GM19328 (cell line): ENCODE measurements around the gene ERAL1.
"Not testable (repeated sequence)": the region's sequence is repeated elsewhere in the genome, so short reads cannot be mapped to it uniquely, and the experiment has no call there.

ENCODE experiments used
- ATAC-seq: cut with Tn5 transposase; IDR thresholded peaks from one replicate; pipeline ENCODE4 v1.9.1; 2021; ENCODE audit warnings: mild to moderate bottlenecking, moderate library complexity; ENCODE audit not compliant: unreplicated experiment

Gene ERAL1

GRCh38 chr17:28854457-28855335 is at the start of gene ERAL1:
TSS of gene ERAL1 (plus strand) at chr17:28855016. CDS start at chr17:28855035, 19 bp downstream.
- ATAC-seq, result peak; percentile 98

DNA sequence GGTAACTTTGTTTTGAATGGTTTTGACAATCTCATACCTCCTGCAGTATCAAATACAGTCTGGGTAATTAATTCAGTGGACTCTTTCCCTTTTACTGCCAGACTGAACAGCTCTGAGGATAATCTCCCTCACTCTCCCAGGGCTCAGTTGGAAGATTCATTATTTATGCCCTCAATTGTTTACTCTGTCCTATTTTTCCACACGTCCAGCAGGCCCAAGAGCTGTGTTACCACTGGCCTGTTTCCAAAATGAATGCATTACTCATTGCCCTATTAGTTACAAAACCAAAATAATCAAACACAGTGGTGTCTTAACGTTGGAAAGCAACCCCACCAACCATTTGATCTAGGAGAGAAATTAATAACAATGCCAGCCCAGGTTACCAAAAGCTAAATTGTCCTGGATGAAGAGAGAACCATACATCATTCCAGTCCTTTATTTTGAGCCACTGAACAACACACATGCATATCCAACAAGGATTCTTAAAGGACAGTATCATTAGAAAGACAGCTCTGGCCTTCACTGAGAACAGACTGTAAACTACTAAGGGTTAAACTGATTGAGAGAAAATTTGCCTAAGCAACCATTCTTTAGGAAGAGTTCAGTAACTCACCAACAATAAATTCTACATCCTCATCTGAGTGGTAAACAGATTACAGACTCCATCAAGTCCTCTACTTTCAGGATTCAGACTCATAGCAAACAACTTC is 46.7 kb upstream of the ERAL1 start:
- no peak for ATAC-seq

DNA sequence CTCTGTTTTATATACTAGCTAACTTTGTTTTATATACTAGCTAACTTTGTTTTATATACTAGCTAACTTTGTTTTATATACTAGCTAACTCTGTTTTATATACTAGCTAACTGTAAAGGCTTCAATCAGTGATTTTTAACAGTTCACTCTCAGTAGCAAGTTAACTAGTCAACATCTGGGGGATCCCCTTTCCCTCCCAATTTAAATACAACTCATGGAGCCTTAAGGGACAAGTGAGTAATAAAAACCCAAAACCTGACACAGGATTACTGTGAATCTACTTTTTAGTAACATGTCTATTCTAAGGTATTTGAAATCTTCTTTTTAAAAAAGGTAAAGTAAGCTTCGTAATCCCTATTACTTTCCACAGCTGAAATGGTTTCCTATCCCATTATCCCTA is 44.4 kb upstream of the ERAL1 start:
- no peak for ATAC-seq

GRCh38 chr17:28811651-28812090 is 43.1 kb upstream of the ERAL1 start:
- ATAC-seq, result no peak

DNA sequence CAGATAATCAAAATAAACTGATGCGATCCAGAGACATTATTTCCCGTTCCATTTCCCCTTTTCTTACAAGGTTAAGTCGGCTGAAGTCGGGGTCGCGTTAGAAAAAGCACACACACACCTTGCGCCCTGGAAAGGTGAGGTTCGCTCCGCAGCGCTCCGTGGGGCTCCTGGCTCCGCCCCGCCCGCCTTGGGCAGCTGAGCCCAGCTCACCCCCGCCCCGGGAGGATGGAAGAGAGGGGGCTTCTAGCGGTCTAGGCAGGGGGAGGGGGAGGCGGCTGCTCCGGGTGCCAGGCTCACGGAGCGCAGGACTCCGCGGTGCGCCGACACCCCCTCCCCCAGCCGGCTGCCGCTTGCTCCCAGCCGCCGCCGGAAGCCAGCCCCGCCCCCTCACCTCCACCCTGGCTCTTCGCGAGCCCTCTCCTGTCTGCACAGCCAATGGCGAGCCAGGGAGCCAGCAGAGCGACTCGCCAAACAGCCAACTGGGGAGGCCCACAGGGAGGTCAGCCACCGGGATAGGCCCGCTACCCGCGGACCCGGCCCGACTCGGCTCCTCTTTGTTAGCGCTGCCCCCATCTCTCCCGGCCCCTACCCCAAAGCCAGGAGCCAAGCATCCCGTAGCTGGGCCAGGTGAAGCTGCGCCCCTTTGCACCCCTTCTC is 42.6 kb upstream of the ERAL1 start:
- ATAC-seq, result peak; percentile 91

DNA sequence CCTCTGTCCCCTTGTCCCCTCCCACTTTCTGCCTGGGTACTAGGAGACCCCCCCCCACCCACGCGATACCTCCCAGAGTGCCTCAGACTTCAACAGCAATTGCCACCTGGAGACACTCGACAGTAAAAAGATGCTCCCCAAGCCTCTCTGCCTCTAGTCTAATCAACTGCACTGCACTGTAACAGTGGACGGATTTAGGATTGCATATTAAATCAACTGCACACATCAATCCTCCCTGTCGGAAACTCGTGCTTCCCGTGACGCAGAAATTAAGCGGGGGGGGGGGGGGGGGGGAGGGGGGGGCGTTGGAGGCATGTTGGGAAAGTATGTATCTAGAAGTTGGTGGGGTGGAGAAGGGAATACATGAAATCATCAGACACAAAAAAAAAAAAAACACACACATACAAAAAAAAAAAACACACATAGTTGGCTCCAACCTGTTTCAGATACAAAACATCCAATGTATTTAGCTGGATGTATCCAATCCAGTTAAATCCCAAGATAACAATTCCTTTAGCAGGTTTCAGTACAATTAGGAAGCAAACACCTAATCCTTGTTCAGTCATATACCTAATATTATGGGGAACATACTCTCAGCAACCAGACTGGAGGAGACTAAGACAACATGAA is 42.0 kb upstream of the ERAL1 start:
- ATAC-seq, result no peak

GRCh38 chr17:28816540-28816939 is 38.3 kb upstream of the ERAL1 start:
- ATAC-seq, result no peak

- ATAC-seq, result no peak
Measured at GRCh38 chr17:28818819-28819221, 36.0 kb upstream of the ERAL1 start.

- ATAC-seq, result no peak
Measured at GRCh38 chr17:28819582-28819981, 35.2 kb upstream of the ERAL1 start.

DNA sequence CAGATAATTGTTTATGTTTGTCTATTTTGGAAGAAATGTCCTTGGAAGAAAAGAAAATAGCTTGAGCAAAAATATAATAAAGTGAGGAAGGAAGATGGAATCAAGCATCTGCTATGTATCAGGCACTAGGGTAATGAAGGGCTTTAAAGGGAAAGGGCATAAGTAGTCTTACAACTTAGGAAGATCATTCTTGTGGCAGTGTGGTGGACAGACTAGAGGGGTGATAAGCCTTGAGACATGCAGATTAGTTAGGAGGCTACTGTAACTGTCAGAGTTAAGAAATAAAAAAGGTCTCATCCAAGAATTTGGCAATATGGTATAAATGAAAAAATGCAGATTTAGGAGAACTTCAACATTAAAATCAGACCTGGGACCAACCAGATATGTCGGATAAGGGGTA is 27.1 kb upstream of the ERAL1 start:
- ATAC-seq, result no peak

DNA sequence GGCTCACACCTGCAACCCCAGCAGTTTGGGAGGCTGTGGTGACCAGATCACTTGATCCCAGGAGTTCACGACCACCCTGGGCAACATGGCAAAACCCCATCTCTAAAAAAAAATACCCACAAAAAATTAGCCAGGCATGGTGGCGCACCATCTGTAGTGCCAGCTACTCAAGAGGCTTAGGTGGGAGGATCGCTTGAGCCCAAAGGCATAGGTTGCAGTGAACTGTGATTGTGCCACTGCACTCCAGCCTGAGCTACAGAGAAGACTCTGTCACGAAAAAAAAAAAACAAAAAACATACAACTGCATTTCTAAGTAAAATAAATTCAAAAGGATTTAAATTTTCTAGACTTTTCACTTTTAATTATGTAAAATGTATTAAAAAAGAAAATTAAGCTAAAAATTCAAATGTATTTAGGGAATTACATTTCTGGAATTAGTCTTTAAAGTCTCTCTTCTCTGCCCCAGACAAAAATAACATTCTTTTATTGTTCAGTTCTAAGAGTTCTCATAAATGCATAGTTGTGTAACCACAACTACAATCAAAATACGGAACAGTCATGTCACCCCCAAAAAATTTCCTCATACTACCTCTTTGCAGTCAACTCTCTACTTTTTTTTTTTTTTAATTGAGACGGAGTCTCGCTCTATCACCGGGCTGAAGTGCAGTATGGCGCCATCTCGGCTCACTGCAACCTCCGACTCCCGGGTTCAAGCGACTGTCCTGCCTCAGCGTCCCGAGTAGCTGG is 26.3 kb upstream of the ERAL1 start:
- ATAC-seq, result no peak

- no peak for ATAC-seq
Measured at GRCh38 chr17:28834420-28834819, 20.4 kb upstream of the ERAL1 start.

DNA sequence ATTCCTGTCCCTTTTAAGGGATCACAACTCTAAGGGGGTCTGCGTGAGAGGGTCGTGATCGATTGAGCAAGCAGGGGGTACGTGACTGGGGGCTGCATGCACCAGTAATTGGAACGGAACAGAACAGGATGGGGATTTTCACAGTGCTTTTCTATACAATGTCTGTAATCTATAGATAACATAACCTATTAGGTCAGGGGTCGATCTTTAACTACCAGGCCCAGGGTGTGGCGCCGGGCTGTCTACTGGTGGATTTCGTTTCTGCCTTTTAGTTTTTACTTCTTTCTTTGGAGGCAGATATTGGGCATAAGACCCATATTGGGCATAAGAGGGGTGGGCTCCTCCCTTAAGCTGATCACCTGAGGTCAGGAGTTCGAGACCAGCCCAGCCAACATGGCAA is 18.3 kb upstream of the ERAL1 start:
- ATAC-seq, result not testable (repeated sequence)

DNA sequence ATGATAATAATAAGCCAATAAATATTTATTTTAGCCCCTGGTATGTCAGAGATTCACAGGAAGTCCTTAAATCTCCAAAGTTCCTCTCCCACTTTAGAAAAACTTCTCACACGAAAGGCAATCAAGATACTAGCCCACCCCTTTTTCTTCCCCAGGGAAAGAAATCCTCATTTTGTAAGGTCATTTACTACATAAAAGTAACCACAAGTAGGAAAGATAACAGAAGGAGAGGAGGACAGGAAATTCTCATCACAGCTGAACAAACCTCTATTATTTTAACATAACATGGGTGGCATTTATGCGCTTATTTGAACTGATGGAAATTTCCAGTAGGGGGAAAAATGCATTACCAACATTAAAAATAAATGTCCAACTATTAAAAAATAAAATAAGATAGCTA is 15.6 kb upstream of the ERAL1 start:
- ATAC-seq, result no peak

- no peak for ATAC-seq
Measured at GRCh38 chr17:28841901-28842281, 12.9 kb upstream of the ERAL1 start.

DNA sequence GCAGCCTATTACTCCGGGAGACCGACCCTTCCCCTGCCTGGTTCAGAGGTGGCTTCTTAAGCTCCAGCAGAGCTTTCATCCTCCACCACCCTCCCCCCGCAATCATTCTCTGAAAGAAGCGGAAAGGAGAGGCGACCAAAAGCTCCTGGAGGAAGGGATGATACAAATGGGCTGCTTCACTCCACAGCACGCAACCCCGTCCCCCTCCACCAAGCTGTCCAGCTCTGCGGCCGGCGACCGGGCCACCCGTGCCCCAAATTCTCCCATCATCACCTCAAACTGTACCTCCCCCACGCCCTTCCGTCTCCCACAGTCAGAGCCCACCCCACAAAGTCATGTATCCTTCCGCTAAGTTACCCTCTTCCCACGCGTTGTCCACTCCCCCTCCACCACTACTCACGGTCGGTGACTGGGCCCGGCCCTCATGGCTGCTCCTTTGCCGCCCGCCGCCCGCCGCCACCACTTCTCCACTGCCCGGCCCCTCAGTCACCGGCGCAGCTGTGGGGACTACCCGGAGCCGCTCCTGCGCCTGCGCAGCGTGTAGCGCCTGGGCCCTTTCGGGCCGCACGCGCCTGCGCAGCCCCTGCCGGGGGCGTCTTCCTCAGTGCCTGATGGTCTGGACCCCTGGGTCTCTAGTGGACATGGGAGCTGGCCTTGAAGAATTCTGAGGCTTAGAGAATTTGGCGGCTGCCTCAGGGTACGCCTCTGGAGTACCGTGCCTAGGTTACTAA is 12.4 kb upstream of the ERAL1 start, which contains the start of gene FAM222B:
TSS of gene FAM222B (minus strand) at position 509 of the 731 bp plus-strand sequence. CDS start 76,123 bp downstream, outside the sequence.
- ATAC-seq, result peak; percentile 79

DNA sequence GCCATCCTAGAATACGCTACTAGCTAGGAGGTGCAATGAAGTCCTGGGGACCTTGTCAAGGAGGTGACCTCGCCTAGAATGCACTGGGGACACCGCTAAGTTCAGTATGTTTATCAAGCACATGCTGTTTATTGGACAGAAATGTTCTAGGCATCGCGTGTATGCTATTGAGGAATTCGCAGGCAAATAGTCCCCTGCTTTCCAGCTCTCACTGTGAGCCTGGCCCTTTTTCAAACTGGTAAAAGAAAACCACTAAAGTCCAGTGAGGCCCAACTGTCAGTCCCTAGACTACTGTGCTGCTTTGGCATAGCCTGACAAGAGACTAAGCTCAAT is 11.0 kb upstream of the ERAL1 start:
- no peak for ATAC-seq

GRCh38 chr17:28846231-28846630 is 8.6 kb upstream of the ERAL1 start:
- ATAC-seq, result no peak

DNA sequence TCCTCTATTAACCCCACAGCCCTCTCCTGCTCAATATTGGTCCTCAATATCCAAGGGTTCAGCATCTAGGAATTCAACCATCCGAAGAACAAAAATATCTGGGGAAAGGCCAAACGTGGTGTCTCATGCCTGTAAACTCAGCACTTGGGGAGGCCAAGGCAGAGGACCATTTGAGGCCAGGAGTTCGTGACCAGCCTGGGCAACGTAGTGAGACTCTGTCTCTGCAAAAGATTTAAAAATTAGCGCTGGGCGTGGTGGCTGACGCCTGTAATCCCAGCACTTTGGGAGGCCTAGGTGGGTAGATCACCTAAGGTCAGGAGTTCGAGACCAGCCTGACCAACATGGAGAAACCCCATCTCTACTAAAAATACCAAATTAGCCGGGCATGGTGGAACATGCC is 8.1 kb upstream of the ERAL1 start:
- ATAC-seq, result not testable (repeated sequence)

DNA sequence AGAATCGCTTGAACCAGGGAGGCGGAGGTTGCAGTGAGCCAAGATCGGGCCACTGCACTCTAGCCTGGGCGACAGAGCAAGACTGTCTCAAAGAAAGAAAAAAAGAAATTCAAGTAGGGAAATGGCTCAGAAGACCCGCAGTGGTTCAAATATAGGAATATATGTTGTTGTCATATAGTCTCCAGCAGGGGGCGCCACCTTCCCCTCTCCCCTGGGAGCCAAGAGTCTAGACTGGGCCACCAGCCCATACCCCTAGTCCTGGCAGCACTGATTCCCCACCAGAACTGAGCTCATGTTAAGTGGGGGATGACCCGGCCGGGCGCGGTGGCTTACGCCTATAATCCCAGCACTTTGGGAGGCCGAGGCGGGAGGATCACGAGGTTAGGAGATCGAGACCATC is 6.1 kb upstream of the ERAL1 start:
- not testable (repeated sequence) for ATAC-seq
